Ecto neural progenitor cell (in vitro differentiated cells): ENCODE data around the gene HOXA7.

Experiments used
- DNase-seq: peaks from one replicate; pipeline ENCODE4 v3.0.0-alpha.2; 2018; ENCODE audit warnings: low spot score

Gene HOXA7

DNA sequence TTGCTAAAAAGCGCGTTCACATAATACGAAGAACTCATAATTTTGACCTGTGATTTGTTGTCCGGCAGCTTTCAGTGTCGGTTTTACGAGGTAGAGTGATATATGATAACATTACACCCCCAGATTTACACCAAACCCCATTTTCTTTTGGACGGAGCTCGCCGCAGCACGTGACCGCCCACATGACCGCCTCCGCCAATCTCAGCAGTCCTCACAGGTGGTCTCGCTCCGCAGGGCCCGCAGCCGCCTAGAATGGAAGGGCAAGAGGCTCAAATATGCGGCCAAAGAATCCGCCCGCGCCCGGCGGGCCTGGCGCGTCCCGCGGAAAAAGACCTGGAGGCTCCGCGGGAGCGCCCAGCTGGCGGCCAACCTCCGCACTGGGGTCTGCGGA lies at the start of gene HOXA7:
Gene HOXA7, minus strand, starts transcription at position 168 of the 391 bp plus-strand sequence. Its CDS starts 130 bp downstream, at position 38.
- DNase-seq = peak; percentile 72

DNA sequence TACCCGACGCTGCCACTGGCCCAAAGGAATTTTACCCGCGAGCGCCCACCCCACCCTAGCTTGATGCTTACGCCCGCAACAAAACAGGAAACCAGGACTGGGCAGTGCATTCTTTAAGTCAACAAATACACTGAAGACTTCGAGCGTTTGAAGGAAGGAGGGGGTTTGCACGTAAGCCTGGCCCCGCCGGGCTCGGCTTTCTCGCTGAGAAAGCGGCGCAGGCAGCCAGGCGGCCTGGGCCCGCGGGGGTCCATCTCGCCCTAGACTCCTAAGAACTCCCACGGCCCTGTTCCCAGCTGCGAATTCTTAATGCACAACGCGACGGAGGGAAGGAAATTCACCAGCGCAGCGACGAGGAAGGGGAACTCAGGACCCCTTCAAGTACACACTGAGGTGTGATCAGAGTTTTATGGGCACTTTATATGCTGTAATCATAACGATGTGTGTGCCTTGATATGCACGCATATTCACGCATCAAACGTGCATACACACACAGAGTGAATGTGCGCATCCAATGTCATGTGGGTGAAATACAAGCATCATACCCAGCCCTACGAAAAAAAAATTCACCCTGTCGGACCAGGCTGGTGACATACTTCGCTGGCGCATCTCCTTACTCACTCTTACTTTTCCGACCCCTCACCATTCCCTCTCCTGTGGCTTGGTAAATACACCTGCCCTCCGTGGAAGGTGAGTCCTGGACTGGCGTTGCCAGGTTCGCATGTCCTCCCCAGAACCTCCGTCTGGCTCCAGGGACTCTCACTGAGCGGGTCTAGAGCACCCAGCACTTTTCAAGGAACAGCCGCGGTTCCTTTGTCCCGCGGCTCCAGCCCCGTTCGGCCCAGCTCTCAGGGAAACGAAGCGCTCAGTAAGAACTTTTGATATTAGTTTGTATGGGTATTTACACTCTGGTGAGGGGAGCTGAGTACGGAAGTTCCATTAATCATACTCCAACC lies 49.1 kb upstream of the HOXA7 start:
- peak; percentile 52 for DNase-seq

DNA sequence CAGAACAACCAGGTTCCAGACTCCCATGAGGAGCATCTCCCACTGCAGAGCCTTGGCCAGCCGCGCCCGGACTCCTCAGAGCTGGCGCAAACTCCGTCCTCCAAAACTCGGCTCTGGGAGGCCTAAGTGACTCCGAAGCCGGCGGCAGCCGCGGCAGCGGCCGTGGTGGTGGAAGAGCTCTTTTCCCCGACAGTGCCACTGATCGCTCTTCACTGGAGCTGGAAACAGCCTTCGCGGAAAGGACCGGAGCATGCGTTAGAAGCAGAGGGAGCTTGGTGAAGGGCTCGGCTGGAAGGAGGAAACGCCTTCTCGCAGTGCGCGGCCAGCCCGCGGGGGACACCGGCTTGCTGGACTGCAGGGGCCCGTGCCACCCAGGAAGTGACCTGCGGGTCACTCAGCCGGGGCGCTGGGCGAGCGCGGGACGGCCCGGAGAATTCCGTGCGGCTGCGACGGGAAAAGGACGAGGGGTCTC lies 48.4 kb upstream of the HOXA7 start:
- peak; percentile 63 for DNase-seq

DNA sequence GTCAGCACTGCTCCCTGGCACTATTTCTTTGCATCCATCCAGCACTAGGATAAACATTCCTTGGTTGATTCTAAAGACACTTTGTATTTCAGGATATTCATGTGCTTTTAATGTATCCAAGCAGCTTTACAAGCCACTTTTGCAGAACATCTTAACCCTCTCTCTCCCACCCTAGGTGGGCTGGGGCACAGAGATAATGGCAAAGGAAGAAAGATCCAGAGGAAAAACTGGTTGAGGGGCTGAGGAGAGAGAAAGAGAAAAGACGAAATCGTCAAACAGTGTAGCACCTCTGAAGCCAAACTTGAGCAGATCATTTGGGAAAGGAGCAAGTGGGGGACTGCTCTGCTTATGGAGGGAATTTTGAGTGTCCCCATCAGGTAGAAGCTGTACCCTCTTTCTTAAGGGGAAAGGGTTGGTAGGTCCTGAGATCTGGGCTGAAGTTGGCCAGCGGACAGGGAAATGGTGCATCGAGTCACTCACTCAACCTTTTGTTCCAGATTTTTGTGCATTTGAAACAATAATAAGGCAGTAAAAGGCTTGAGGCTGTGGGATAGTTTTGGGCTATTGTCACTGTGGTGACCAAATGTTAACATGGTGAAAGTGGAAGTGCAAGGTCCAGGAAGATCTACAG lies 47.6 kb upstream of the HOXA7 start:
- peak; percentile 38 for DNase-seq

DNA sequence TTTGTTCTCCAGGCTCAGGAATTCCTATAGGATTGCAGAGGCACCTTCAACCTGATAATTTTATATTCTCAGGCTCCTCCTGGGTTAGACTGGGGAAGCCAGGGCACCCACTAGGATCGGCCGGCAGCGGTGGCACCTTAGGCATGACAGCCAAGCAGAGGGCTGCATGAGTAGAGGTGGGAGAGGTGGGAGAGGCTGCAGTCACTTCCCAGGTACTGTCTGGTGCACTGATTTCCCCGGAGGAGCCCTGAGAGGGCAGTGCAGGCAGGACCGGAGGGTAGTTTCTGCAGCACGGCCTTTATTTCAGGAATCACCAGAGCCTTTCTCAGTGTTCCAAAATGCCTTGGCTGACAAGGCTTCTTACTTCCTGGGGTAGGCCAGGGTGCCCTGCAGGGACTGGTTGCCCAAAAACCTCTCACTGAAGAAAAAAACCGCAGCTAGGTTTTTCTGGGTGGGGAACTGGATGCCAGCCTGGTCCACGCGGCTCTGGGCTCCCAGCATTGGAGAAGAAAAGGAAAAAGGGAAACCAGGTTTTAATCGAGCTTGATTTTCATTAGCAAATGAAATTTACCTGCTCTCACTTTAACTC lies 47.0 kb upstream of the HOXA7 start:
- DNase-seq = peak; percentile 43

DNA sequence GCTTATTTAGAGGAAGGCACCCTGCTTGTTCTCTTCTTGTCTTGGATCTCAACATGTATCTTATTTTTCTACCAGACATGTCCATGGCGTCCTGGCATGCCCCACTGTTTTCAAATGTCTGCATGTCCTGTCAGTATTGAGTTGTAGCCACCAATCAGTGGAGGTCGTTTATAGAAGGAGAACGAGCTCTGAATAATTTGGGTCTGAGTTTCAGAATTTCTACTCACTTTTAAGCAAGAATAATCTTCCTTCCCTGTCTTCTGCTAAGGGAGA lies 46.3 kb upstream of the HOXA7 start:
- DNase-seq = no peak

DNA sequence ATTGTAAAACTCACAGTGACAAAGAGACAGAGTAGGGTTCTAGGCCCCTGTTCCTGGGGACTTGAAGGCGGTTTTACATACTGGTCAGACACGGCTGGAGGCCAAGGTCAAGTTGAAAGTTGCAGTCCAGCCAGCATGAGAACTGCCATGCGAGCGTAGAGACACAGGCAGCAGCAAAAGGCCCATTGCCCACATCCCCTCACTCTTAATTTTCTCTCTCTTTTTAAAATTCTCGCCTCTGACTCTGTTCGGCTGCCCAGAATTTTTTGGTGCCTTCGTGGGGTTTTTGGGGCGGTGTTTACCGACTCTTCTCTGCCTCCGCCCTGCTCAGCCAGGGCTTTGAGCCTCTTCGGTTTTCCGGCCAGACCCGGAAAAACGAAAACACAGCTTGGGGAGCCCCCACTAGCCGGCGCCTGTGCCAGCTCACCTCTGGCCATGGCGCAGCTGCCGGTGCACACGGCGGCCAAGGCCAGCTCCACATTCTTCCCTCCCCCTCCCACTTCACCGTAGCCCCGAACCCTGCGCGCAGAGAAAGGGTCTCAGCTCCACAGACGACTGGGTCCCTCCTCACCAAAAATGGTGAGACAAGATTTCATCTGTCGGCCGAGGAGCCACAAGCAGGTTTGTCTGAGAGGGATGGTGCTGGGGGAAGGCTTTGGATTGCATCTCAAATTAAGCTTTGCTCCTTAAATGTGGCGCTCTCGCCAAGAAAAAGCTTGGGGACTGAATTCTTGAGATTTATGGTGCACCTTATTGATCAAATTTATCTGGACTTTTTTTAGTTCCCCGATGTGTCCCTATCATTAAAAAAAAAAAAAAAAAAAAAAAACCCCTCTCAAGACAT lies 45.8 kb upstream of the HOXA7 start:
- DNase-seq = no peak

DNA sequence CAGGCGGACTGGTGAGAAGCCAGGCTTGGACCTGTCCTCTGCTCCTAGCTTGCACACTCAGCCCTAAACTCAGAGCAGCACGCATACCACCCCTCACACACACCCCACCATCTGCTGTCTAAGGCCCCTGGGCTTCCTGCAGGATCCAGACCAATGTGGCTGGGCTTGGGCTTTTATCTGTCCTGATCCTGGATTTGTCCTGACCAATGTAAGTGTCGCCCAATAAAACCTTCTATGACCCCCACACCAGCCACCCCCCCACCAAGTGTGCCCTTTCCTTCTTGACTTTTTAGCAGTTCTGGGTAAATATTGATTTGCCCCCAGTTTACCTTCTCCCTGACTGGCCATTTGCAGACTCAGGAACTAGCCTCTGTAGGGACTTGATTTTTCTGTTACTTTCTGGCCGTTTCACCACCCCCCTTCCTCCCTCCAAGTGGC lies 45.1 kb upstream of the HOXA7 start:
- peak; percentile 45 for DNase-seq

DNA sequence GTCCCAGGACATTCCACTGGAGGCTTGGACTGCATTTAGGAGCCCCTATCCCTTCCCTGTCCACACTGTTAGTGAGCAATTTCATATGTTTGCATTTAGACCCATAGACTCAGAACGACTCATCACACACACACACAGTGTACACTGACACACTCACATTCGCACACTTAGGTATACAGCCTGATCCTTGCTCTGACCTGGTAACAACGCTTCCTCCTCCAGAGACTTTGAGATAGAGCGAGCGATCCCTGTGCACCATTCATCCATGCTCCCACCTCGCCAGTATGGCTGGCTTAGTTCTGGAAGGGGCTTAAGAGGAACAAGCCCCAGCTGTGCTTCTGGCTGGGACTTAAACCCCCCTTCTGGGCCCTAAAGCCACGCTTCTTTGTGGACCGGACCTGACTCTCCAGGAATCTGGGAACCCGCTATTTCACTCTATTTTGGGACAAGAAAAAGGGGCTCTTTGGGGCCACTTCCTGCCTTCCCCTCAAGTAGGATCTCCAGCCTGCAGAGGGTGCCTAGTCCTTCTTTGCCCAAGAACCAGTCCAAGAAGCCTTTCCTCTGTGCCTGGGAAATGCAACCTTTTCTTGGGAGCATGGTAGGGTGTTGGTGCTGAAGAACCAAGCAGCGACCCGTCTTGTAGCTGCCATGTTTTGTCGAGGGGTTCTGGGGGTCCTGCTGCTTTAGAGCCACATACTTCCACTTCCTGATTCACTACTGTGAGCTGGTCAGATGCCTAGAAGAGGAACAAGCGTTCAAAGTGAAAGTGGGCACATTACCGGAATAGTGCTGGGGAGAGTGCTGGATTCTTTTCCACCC lies 44.5 kb upstream of the HOXA7 start:
- DNase-seq = peak; percentile 46

DNA sequence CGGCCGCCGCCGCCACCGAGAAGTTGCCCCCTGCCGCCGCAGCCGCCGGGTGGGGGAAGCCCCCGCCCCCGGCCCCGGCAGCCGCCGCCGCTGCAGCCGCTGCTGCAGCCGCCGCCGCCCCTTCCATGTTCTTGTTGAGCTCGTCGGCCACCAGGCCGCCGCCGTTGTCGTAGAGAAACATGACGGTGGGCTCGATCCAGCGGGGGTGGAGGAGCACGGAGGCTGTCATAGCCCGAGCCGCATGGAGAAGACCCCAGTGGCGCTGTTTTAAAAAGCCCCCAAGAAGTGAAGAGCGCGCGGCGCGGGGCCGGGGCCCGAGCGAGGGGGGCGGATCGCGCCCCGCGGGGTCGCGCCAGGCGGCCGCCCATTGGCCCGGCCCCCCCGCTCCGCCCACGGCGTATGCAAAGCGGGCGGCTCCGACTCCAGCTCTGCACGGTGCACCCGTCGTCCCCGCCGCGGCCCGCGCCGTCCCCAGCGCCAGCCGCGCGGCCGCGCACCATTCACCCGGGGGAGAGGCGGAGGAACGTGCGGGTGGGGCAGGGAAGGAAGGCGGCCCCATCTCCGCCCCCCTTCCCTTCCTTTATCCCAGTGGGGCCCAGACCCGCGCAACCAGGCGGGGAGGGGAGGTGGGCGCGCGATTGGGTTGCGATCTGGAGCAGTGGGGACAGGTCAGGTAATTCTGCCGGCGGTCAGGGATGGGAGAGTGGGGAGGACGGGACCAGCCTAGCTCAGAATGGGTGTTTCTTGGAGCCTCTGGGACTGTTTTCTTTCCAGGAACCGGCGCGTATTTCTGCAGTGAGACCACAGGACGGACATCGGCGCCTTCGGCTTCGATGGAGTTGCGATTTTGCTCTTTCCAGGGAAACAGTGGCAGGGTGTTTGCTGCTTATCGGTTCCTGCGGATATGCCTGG lies 43.6 kb upstream of the HOXA7 start, which contains the start of gene HOXA13:
Gene HOXA13, minus strand, starts transcription at position 243 of the 912 bp plus-strand sequence. Its CDS starts 14 bp downstream, at position 229.
- DNase-seq = peak; percentile 76

DNA sequence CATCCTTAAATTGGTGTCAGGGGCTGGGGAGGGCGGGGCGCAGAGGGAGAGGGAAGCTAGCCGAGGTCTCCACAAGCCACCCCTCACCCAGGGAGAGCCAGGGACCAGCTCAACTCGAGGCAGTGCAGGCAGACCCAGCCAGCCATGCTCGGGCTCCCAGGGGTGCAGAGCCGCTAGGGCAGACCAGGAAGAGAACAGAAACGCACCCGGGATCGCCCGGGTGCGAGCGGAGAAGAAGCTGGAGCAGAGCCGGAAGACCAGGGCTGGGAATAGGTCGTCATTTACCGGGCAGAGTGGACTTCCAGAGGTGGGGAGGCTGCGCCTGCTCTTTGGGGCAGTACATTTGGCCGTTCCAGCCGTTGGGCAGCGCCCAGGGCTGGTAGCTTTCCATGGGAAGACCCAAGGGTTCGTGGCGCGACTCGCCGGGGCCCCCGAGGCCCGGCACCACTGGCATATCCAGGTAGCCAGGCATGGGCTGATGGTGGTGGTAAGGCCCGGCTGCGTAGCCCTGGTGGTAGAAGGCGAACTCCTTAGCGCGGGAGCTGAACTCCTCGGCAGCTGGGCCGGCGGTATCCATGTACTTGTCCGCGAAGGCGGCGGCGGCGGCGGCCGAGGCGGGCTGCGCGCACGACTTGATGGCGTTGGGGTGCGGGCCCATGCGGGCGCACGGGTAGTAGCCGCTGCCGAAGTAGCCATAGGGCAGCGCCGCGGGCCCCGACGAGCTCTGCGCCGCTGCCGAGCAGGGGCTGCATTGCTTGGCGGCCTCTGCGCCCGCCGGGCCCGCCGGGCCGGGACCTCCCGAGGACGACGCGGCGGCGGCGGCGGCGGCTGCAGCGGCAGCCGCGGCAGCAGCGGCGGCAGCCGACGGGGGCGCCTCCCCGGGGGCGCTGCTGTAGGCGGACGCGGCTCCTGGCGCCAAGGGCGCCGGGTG lies 42.7 kb upstream of the HOXA7 start:
- DNase-seq = peak; percentile 65

DNA sequence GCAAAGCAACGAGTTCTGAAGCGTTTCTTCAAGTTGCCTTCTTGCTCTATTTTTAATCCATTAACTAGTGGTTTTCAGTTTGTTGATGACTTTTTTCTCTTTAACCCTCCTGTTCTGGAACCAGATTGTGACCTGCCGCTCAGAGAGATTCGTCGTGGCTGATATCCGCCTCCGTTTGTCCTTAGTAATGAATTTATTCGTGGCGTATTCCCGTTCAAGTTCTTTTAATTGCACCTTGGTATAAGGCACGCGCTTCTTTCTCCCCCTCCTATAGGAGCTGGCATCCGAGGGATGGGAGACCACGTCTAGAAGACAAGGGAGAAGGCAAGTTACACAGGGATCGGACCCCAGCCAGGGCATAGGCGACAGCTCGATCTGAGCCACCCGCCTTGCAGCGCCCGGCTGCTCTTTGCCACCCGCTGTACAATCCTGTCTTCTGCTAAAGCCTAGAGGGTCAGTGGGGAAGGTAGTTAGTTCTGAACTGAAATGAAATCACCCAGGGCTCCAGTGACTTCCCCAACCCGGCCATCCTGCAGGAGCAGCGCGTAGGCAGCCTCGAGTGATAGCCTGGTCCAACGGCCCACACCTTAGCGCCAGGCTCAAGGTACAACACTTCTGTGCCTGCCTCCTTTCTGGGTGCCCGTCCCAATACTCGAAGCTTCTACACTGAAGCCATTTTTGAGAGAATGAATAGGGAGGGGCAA lies 41.8 kb upstream of the HOXA7 start:
- peak; percentile 48 for DNase-seq

DNA sequence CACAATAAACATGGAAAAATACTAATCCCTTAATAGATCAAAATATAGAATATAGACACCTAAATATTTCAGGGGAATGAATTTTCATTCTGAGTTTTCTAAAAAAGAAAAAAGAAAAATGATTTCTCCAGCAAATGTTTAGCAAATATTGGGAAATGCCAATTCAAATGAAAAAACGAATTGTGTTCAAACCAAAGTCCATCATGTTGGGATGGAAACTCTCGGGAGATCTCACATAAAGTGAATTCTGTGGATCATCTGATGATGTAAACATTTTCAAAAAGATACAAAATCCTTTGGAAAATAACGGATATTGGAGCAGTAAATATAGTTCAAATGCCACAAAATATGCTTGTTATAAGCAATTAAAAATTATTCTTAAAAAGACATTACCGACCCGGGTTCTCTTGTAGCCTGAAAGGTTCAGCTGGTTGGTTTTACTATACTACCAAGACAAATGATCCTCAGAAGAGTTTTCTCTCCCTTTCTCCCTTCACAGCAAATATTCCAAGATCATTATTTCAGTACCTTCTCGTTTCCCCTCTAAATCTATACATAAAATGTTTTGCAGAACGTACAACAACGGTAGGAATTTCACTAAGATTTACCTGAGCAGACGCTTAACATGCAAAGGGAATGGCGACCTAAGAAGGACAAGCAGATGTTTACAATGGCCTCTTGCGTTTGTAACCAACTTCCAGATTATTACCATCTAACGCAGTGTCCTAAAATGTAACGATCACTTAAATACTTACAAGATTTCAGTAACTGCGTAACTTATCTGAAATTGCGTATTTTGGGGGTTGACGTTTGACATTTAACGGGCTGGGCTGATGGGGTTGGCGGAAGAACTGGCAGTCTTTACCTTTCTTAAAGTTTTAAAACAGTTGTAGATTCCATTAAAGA lies 40.9 kb upstream of the HOXA7 start:
- no peak for DNase-seq

DNA sequence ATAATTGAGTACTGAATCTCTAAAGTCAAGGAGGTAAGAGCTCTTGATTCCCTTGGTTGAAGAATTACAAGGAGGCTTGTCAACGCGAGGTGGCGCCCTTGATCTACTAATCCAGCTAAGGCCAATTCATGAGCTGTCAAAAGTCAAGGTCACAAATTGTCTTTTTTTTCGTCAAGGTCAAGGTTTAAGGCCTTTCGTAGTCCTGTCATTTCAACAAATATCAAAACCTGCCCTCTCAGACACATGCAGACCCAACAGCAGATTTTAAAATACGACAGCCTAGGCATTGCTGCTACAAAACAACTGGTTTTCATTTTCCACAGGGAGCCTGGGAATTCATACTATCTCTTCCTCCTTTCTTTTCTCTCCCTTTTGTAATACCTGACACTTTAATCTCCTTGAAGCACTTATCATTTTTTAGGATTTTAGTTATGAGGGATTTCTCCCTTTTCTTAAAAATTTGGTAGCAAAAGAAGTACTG lies 39.9 kb upstream of the HOXA7 start:
- DNase-seq = peak; percentile 81

DNA sequence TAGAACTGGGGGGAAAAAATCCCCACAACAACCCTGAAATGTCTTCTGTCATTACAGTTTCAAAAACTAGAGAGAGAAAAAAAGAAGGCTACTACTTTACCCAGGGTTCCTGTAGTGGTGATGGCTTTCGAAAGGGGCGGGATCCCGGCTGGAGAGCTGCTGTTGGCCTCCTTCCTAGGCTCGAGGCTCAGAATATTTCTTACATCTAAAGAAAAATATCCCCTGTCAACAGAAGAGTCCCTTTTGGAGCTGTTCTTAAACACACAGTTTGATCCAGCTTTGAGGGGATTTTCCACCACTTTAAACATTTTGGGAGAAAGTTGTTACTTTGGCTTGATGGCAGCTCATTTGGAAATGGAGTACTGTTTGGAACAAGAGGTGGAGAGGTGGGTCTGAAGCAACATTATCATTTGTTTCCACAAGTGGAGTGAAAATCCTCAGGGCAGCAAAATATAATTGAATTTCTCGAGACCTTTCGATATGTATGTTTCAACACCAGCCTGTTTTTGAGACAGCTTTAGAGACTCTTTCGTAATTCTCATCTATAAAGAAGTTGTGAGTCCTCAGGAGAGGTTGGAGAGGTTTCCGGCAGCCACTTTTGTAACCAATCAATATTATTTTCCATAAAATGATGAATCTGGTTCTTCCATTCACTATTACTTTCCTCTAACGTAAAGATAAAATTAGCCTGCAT lies 38.4 kb upstream of the HOXA7 start:
- DNase-seq = no peak

DNA sequence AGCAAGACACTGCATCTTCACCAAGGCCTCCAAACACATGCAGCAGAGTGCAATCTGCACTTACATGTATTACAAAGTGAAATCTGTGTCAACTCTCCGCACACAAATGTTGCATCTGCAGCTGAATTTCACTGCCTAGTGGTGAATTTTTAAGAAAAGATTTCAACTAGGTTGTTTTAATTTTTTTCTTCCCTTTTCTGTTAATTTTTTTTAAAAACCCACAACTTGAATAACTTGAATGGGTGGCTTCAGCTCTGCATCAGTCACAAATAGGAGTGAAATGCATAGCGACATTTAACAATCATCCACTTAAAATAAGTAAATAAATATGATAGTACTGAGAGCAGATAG lies 37.5 kb upstream of the HOXA7 start:
- DNase-seq = no peak
